HuH-7 (cell line): ENCODE data around the gene EPHA8.

Source experiments
- DNase-seq: peaks from one replicate; pipeline ENCODE4 v3.0.0; 2011; ENCODE audit warnings: low spot score

EPHA8 gene

GRCh38 chr1:22645931-22646330 lies 82.6 kb downstream of the EPHA8 start:
- DNase-seq = no peak

- no peak for DNase-seq
Measured at GRCh38 chr1:22646384-22646783, 83.1 kb downstream of the EPHA8 start.

GRCh38 chr1:22650089-22650693 lies 86.9 kb downstream of the EPHA8 start:
- no peak for DNase-seq

GRCh38 chr1:22651941-22652856 lies 88.9 kb downstream of the EPHA8 start:
- DNase-seq = no peak

- DNase-seq = no peak
Measured at GRCh38 chr1:22652881-22653316, 89.6 kb downstream of the EPHA8 start, which contains the start of gene C1QB. Gene C1QB (plus strand): TSS chr1:22653236. CDS start chr1:22659463, 6,227 bp downstream.
